A549 (cell line): ENCODE measurements around the gene CCDC134.

Source experiments
- CHD4 ChIP-seq: fragments of 200-600 bp; sonication (generic); IDR thresholded peaks from 2 replicates; pipeline ENCODE4 v1.6.1; 2016; ENCODE audit warnings: antibody characterized with exemption, mild to moderate bottlenecking, borderline replicate concordance
- KDM1A ChIP-seq: fragments of 200-600 bp; sonication (generic); IDR thresholded peaks from 2 replicates; pipeline ENCODE4 v1.6.1; 2016; ENCODE audit warnings: low read depth, mild to moderate bottlenecking
- MAFK ChIP-seq: fragments of 450-650 bp; IDR thresholded peaks from 2 replicates; pipeline ENCODE4 v1.6.1; 2014; ENCODE audit not compliant: partially characterized antibody
- MYC ChIP-seq: IDR thresholded peaks from 2 replicates; pipeline ENCODE4 v1.6.1; 2012; ENCODE audit warnings: mild to moderate bottlenecking, inconsistent platforms, low read length, improper control_type of control experiment, borderline replicate concordance
- POLR2A ChIP-seq: IDR thresholded peaks from 2 replicates; pipeline ENCODE4 v1.6.1; 2012; ENCODE audit warnings: mild to moderate bottlenecking, low read length
- RNF2 ChIP-seq: fragments of 200-600 bp; sonication (generic); IDR thresholded peaks from 2 replicates; pipeline ENCODE4 v1.6.1; 2016; ENCODE audit warnings: low read depth, mild to moderate bottlenecking, antibody characterized with exemption, moderate library complexity, borderline replicate concordance
- TF ChIP-seq, protein P1 (sequence below): fragments of >200 bp; sonication (Bioruptor Twin); formaldehyde crosslinking; IDR thresholded peaks from 3 replicates; pipeline ENCODE4 v1.5.1; 2016

DNA sequence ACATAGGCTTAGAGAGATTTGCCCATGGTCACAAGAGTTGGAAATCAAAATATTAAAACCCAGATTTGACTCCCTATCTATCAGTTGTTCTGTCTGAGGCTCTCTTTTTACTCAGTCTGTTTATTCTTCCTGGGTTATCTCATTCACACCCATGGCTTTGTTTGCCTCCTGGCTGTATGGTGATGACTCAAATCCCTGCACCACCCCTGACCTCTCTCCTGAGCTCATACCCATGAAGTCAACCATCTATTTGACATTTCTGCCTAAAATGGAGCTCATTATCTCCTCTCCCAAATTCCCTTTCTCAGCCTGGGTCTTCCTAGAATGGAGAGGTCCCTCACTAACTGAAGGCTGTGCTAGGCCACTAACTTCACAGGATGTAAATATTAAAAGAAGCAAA, 27.8 kb upstream of the CCDC134 start:
- no peak for TF ChIP-seq RNF2
- no peak for TF ChIP-seq KDM1A
- TF ChIP-seq, protein P1, sequence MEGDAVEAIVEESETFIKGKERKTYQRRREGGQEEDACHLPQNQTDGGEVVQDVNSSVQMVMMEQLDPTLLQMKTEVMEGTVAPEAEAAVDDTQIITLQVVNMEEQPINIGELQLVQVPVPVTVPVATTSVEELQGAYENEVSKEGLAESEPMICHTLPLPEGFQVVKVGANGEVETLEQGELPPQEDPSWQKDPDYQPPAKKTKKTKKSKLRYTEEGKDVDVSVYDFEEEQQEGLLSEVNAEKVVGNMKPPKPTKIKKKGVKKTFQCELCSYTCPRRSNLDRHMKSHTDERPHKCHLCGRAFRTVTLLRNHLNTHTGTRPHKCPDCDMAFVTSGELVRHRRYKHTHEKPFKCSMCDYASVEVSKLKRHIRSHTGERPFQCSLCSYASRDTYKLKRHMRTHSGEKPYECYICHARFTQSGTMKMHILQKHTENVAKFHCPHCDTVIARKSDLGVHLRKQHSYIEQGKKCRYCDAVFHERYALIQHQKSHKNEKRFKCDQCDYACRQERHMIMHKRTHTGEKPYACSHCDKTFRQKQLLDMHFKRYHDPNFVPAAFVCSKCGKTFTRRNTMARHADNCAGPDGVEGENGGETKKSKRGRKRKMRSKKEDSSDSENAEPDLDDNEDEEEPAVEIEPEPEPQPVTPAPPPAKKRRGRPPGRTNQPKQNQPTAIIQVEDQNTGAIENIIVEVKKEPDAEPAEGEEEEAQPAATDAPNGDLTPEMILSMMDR, result no peak
- no peak for TF ChIP-seq POLR2A
- no peak for TF ChIP-seq CHD4
- no peak for TF ChIP-seq MAFK
- TF ChIP-seq MYC, result no peak
